Activated CD8-positive, alpha-beta memory T cell treated with anti-CD3 and anti-CD28 coated beads, Interleukin-2, amount 50 U/mL, for 48 hours (primary cell): ENCODE measurements around the gene OSBPL9.

Experiments used
- DNase-seq: peaks from one replicate; pipeline ENCODE4 v3.0.0-alpha.2; 2020

The OSBPL9 gene

GRCh38 chr1:51610637-51611036, 6.3 kb upstream of the OSBPL9 start:
- DNase-seq, result no peak

GRCh38 chr1:51612447-51612961, 4.4 kb upstream of the OSBPL9 start:
- no peak for DNase-seq

DNA sequence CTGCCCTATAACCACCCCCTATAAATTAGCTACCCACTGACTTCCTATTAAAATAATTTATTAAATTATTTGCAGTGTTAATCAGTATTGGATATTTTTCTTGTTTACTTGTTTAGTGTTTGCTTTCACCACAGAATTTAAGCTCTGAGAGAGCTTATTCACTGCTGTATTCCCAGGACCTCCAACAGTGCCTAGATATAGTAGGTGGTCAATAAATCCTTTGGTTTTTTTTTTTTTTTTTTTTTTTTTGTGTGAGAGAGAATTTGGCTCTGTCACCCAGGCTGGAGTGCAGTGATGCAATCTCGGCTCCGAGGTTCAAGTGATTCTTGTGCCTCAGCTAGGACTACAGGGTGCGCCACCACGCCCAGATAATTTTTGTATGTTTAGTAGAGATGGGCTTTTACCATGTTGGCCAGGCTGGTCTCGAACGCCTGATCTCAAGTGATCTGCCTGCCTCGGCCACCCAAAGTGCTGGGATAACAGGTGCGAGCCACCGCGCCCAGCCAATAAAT, 1.1 kb upstream of the OSBPL9 start:
- no peak for DNase-seq

- no peak for DNase-seq
Measured at GRCh38 chr1:51616490-51616889, 402 bp upstream of the OSBPL9 start.

- no peak for DNase-seq
Measured at GRCh38 chr1:51618715-51619114, 1.8 kb downstream of the OSBPL9 start.

DNA sequence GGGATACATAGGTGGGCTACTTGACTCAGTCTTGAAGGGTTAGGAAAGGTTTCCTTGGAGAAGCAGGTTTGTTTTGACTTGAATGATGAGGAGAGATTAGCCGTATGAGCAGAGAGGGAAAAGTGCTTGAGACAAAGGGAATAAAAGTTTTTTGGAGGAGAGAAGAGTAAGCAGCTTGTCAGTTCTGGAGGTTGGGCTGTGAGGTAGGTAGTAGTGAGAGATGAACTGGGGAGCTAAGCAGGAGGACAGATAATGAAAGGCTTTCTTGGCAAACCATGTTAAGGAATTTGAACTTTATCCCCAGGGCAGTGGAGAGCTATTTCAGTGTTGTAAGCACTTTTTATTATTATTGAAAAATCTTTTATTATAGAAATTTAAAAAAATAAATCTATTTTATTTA, 3.6 kb downstream of the OSBPL9 start:
- no peak for DNase-seq

- no peak for DNase-seq
Measured at GRCh38 chr1:51621161-51621560, 4.3 kb downstream of the OSBPL9 start.

DNA sequence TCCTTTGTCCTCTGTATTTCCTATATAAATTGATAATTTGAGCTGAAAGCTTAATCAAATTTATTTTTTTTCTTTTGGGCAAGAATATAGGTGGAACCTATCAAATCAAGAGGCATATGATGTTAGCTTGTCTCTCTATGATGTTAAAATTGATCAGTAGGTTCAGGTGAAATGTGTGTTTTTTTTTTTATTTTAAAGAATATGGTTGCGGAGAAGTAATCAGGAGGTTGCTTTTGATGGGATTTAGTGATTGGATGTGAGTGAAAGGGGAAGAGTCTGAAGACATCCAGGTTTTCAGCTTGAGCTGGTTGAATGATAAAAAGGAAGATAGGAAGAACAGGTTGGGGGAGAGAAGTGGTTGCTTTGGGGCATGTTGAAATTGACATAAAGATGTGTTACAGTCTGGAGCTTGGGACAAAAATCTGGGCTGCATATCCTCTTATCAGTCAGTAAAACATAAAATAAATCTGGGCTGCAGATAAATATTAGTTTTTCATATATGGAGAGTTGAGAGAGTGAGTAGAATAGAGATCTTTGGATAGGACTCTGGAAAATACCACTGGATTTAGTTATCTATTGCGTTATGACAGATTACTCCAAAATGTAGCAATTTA, 5.1 kb downstream of the OSBPL9 start:
- no peak for DNase-seq

GRCh38 chr1:51622455-51622913, 5.6 kb downstream of the OSBPL9 start:
- no peak for DNase-seq

DNA sequence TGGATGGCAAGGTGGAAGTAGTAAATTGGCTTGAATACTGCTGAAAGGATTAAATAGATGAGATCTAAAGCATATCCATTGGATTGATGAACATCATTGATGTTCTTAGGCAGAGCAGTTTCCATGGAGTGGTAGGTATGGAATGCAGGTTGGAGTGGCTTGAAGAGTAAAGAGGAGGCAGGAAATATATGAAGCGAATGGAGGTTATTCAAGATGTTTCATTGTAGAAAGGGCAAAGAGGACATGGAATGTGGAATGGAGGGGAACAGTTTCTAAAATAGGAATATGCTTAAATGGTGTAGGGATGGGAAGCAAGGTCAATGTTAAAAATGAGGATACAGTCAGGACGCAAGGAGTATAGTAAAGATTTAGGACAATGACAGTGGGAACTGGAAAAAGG, 6.1 kb downstream of the OSBPL9 start:
- DNase-seq, result no peak

GRCh38 chr1:51623450-51623849, 6.6 kb downstream of the OSBPL9 start:
- DNase-seq, result no peak

DNA sequence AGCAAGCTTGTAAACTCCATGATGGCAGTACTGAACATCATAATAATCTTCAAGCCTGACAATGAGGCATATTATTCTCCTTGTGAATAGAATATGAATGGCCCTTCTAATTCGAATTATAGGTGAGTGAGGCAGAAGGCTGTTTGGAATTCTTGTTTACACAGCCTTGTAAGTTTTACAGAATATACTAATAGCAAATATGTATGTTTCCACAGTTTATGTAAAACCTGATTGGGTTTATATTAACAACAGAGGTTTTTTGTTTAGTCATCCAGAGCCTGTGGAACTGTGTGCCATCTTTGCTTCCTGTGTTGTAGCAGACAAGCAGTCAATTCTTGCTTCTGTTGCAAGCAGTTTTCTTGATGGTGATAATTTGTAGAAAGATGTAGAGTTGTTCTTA, 8.0 kb downstream of the OSBPL9 start:
- no peak for DNase-seq

- no peak for DNase-seq
Measured at GRCh38 chr1:51627672-51628071, 10.8 kb downstream of the OSBPL9 start.

DNA sequence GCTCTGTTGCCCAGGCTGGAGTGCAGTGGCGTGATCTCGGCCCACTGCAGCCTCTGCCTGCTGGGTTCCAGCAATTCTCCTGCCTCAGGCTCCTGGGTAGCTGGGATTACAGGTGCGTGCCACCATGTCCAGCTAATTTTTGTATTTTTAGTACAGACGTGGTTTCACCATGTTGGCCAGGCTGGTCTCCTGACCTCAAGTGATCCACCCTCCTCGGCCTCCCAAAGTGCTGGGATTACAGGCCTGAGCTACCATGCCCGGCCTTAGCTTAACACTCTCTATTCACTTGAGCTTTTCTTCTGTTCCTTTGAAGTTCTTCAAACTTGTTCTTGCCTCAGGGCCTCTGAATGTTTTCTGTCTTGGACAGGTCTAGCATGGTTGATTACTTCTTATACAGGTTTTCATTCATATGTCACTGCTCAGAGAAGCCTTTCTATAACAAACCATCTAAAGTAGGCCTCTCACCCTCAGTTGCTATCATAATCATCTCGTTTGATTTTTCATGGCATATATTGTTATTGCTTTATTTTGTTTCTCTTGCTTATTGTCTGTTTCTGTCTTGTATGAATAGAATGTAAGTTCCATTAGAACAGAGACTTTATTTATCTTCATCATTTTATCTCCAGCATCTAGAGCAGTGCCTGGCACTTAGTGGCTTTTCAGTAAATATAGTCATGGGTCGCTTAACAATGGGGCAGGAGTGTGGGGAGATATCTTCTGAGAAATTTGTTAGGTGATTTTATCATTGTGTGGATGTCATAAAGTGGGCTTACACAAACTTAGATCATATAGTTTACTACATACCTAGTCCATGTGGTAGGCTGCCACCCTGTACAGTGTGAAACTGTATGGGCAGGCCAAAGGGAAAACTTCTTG, 12.1 kb downstream of the OSBPL9 start:
- no peak for DNase-seq

DNA sequence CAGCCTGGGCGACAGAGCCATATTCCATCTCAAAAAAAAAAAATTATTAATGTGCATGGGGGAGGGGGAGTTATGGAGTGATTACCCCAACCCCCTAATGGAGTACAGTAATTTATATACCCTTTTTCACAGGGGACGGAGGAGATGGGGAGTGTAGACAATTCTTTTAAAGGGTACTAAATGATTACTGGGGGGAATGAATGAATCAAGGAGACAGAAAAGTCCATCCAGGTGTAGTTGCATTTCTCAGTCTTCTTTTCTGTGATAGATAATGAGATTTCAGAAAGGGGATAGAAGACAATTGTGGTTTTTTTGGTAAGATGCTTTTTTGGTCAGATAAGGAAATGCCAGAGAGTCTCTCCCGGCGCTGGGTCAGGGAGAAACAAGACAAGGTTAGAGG, 13.0 kb downstream of the OSBPL9 start:
- no peak for DNase-seq

- no peak for DNase-seq
Measured at GRCh38 chr1:51630393-51630792, 13.5 kb downstream of the OSBPL9 start.

- no peak for DNase-seq
Measured at GRCh38 chr1:51630922-51631321, 14.0 kb downstream of the OSBPL9 start.

DNA sequence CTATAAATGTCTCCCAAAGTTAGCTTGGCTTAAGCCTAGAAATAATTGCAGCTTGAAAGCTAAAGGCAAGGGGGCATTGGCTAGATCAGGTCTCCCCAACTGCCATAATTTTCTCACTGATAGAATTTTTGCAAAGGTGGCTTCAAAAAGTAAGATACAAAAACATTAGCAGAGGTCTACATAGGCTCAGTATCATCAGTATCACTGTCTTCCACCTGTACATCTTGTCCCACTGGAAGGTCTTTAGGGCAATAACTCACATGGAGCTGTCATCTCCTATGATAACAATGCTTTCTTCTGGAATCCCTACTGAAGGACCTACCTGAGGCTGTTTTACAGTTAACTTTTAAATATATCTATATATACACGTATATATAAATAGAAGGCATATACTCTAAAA, 14.9 kb downstream of the OSBPL9 start:
- no peak for DNase-seq

- no peak for DNase-seq
Measured at GRCh38 chr1:51634618-51635017, 17.7 kb downstream of the OSBPL9 start.

DNA sequence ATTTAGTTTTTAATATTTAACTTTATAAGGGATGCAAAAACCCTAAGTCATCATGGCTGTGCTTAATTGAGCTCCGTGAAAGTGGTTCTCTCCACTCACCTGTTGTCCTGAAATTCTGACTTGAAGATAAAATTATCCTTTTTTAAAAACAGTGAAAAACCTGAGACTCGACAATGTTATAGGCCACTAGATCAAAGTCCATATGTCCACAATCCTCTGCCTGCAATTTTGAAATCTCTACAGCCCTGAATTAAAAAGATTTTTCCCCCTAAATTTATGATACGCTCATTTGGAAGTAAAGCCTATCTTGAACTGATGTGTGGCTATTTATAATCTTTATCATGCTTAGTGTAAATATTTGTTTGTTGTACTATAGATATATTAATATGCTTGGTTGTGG, 18.7 kb downstream of the OSBPL9 start:
- DNase-seq, result no peak

- no peak for DNase-seq
Measured at GRCh38 chr1:51636191-51636590, 19.3 kb downstream of the OSBPL9 start.

GRCh38 chr1:51636764-51637522, 20.1 kb downstream of the OSBPL9 start:
- no peak for DNase-seq

- no peak for DNase-seq
Measured at GRCh38 chr1:51638350-51638749, 21.5 kb downstream of the OSBPL9 start.
